GM12801 (cell line): ENCODE data around the gene PHLPP1.

ENCODE experiments used
- CTCF ChIP-seq: IDR thresholded peaks from one replicate; pipeline ENCODE4 v1.5.1; 2011; ENCODE audit warnings: control low read depth; ENCODE audit not compliant: insufficient read length; ENCODE audit errors: extremely low read depth

Gene PHLPP1

DNA sequence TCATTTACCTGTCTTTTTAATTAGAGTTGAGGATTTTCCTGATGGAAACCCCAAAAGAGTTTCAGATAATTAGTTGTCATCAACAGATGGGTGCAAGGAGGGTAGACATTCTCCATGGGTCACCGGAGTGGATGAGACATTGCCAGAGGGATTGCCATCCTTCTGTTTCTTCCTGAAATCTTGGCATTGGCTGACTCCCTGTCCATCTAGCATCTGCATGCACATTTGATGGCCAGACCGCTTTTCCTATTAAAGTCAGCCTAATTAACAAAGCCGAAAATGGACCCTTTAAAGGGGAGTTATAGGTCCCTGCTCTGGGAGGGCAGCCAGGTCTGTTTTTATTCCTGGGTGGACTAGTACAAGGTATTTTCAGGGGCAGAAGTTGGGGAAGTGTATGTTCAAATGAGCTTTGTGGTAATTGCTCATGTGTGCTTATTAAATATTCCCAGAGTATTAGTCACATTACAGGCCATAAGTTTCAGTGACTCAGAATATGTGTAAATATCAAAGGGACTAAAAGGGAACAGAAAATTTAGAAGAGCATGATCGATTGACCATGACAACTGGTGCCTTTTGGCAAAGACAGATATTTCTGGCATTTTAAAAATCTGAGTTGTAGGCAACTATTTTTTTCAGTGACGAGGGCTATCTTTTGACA lies 209.8 kb downstream of the PHLPP1 start:
- no peak for TF ChIP-seq CTCF

GRCh38 chr18:62928326-62928725 lies 213.0 kb downstream of the PHLPP1 start:
- no peak for TF ChIP-seq CTCF

GRCh38 chr18:62933261-62933887 lies 218.0 kb downstream of the PHLPP1 start:
- no peak for TF ChIP-seq CTCF

DNA sequence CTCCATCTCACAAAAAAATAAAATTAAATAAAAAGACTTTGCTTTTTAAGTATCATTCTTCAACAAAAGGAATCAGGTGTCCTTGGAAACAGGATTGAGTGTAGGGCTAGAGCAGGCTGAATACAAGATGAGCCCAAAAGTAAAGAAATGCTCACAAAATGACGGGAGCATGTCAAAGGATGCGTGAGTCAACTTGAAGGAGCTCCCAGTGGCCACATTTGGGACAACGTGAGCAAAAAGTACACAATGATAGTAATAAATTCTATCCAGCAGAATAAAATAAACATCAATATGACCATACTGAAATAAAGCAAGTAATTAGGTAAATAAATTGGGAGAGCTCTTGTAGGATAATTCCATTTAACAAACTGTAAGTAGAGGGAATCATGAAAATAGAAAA lies 220.7 kb downstream of the PHLPP1 start:
- no peak for TF ChIP-seq CTCF

DNA sequence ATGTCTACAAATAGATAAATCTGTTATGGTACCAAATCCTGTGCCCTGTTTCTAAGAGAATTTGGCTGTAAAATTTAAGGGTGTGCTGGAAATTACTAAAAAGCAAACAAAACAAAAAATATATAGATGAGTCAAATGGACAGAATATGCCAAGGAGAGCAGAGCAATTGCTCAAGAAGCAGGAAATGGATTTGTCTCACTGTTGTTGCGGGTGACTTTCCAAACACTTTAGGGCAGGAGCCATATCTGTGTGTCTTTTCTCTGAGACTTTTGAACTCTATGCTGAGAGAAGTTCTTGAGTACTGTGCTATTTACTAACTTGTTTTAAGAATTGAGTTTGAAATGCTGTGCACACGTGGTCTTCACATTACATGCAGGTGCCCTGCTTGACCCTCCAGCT lies 221.7 kb downstream of the PHLPP1 start:
- TF ChIP-seq CTCF = no peak

GRCh38 chr18:62938006-62938405 lies 222.7 kb downstream of the PHLPP1 start:
- no peak for TF ChIP-seq CTCF

DNA sequence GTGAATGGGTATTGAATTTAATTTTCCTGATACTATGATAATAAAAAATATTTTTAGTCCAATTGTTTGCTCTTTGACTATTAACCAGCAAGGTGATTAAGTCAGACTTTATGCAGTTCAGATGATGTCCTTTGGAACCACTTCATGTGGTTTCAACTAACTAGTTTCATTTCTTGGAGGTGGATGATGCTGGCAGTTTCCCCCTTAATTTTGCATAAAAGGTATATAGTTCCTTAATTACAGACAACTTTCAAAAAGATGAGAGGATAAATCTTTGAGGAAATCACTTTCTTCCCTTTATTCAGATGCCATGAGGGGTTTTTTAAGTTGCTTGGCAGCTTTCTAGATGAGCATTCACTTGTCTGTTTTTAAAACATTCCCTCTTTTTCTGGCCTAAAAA lies 223.1 kb downstream of the PHLPP1 start:
- TF ChIP-seq CTCF = no peak
